ENCODE data around the gene VIM.

GRCh38 chr10:17217631-17218232, 10.3 kb upstream of the VIM start:
- TF ChIP-seq, protein P1, sequence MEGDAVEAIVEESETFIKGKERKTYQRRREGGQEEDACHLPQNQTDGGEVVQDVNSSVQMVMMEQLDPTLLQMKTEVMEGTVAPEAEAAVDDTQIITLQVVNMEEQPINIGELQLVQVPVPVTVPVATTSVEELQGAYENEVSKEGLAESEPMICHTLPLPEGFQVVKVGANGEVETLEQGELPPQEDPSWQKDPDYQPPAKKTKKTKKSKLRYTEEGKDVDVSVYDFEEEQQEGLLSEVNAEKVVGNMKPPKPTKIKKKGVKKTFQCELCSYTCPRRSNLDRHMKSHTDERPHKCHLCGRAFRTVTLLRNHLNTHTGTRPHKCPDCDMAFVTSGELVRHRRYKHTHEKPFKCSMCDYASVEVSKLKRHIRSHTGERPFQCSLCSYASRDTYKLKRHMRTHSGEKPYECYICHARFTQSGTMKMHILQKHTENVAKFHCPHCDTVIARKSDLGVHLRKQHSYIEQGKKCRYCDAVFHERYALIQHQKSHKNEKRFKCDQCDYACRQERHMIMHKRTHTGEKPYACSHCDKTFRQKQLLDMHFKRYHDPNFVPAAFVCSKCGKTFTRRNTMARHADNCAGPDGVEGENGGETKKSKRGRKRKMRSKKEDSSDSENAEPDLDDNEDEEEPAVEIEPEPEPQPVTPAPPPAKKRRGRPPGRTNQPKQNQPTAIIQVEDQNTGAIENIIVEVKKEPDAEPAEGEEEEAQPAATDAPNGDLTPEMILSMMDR (IDR thresholded peaks at IDR 0.05): no peak
- no peak for TF ChIP-seq POLR2A (IDR thresholded peaks at IDR 0.05)

Data from adrenal gland (tissue), 5 donors.